Neutrophil (primary cell): ENCODE data around the gene SRGAP1.

Experiments used
- H3K27ac ChIP-seq: fragments of 200-600 bp; sonication (generic); 2 replicates; pipeline ENCODE4 v1.5.1; 2016; ENCODE audit warnings: mild to moderate bottlenecking, moderate library complexity
- H3K27me3 ChIP-seq: fragments of 200-600 bp; sonication (generic); 2 replicates; pipeline ENCODE4 v1.6.0; 2016; ENCODE audit warnings: mild to moderate bottlenecking
- H3K36me3 ChIP-seq: fragments of 200-600 bp; sonication (generic); 2 replicates; pipeline ENCODE4 v1.5.1; 2017
- H3K4me1 ChIP-seq, 2 experiments: fragments of 200-600 bp in 1 of 2; sonication (generic) in 1 of 2; 1 replicate in 1 of 2; 2 replicates in 1 of 2; pipeline versions ENCODE4 v1.5.1 to v1.6.1; 2013 to 2016; ENCODE audit warnings: low read depth in 1 of 2, low read length in 1 of 2, mild to moderate bottlenecking in 1 of 2, moderate library complexity in 1 of 2; ENCODE audit not compliant: control insufficient read depth in 1 of 2, insufficient read depth in 1 of 2
- H3K4me3 ChIP-seq, 2 experiments: fragments of 200-600 bp in 1 of 2; sonication (generic) in 1 of 2; 1 replicate in 1 of 2; 2 replicates in 1 of 2; pipeline ENCODE4 v1.5.1; 2013 to 2016; ENCODE audit warnings: low read depth in 1 of 2, low read length in 1 of 2, mild to moderate bottlenecking in 1 of 2, moderate library complexity in 1 of 2
- H3K9me3 ChIP-seq: fragments of 200-600 bp; sonication (generic); 2 replicates; pipeline ENCODE4 v1.5.1; 2016
- TF ChIP-seq, protein P1 (sequence below): fragments of 200-600 bp; sonication (generic); IDR thresholded peaks from 2 replicates; pipeline ENCODE4 v1.5.1; 2016; ENCODE audit warnings: antibody characterized with exemption

Gene SRGAP1

DNA sequence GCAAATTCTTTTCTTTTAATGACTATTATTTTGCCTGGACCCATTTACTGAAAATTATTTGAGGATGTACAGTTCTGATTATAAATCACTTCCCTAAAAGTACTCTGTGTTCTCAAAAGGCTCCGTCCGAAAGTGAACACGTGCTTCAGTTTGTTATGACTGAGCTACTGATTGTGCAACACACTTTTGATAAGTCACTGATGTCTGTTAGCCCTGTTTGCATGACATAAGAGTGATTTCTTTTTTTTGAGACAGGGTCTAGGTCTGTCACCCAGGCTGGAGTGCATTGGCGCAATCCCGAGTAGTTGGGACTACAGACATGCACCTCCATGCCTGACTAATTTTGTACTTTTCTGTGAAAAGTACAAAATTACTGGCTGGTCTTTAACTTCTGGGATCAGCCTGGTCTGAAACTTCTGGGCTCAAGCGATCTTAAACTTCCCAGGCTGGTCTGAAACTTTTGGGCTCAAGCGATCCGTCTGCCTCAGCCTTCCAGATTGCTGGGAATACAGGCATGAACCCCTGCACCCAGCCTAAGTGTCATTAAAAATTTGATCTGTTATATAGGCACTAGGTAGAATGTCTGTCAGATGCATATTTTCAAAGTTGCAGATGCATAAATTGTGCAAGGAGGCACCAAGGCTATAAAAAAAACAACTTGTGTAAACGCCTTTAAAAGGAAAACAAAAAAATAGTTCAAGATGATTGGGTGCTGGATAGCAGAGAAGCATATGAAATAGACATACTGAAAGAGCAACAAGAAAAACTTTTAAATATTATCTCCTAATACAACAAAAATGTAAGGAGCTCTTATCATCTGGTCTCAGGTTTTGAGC lies 111.5 kb downstream of the SRGAP1 start:
- peaks cover 7% of the 10 kb centered on the region for H3K27me3 ChIP-seq
- H3K4me1 ChIP-seq: no peaks in the 10 kb centered on the region
- H3K36me3 ChIP-seq: no peaks in the 10 kb centered on the region
- H3K9me3 ChIP-seq: no peaks in the 10 kb centered on the region
- TF ChIP-seq, protein P1, sequence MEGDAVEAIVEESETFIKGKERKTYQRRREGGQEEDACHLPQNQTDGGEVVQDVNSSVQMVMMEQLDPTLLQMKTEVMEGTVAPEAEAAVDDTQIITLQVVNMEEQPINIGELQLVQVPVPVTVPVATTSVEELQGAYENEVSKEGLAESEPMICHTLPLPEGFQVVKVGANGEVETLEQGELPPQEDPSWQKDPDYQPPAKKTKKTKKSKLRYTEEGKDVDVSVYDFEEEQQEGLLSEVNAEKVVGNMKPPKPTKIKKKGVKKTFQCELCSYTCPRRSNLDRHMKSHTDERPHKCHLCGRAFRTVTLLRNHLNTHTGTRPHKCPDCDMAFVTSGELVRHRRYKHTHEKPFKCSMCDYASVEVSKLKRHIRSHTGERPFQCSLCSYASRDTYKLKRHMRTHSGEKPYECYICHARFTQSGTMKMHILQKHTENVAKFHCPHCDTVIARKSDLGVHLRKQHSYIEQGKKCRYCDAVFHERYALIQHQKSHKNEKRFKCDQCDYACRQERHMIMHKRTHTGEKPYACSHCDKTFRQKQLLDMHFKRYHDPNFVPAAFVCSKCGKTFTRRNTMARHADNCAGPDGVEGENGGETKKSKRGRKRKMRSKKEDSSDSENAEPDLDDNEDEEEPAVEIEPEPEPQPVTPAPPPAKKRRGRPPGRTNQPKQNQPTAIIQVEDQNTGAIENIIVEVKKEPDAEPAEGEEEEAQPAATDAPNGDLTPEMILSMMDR: no peak
- H3K4me3 ChIP-seq: no peak overlapping the region
- no peak overlapping the region for H3K27ac ChIP-seq

DNA sequence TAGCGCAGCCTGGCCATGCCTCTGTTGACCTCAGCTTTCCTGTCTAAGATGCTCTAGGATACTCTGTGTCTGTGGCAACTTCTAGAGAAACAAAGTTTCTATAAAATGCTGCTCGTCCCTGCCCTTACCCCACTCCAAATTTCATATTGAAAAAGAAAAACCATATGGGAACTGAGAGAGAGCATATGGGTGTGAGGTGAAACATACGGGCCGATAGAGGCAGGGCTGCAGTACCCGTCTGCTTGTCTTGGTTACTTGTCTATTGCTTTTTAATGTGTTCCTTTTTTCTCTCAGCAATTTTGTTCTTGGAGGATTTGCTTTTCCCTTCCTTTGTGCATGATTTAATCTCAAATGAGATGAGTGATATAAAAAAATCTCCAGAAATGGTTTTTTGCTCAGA lies 113.0 kb downstream of the SRGAP1 start:
- TF ChIP-seq, protein P1: no peak
- Histone ChIP-seq H3K27ac (no peak overlapping the region), H3K36me3 (no peaks in the 10 kb centered on the region), H3K9me3 (no peaks in the 10 kb centered on the region), H3K27me3 (peaks cover 7% of the 10 kb centered on the region), H3K4me1 (no peaks in the 10 kb centered on the region), H3K4me3 (no peak overlapping the region)

GRCh38 chr12:63958876-63959580 lies 114.5 kb downstream of the SRGAP1 start:
- Histone ChIP-seq H3K36me3 (no peaks in the 10 kb centered on the region), H3K27ac (no peak overlapping the region), H3K9me3 (no peaks in the 10 kb centered on the region), H3K4me3 (no peak overlapping the region), H3K4me1 (no peaks in the 10 kb centered on the region), H3K27me3 (peaks cover 7% of the 10 kb centered on the region)
- TF ChIP-seq, protein P1: no peak

DNA sequence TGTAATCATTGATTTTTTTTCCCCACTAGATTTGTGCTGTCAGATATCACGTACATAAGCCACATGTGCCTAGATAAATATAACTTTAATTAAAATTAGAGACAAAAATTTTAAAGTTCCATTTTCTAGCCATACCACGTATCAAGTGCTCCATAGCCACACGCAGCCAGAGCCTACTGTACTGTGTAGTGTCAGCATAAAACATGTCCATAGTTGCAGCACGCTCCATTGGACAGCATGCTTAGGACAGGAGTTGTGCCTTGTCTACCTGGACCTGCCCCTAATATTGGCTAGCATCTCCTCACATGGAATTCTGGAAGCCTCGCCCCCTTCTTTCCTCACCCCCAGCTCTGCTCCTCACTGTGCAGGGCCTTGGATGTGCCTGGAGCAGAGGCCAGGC lies 116.5 kb downstream of the SRGAP1 start:
- no peaks in the 10 kb centered on the region for H3K36me3 ChIP-seq
- TF ChIP-seq, protein P1: no peak
- H3K27ac ChIP-seq: no peak overlapping the region
- H3K27me3 ChIP-seq: peaks cover 3% of the 10 kb centered on the region
- H3K4me1 ChIP-seq: no peaks in the 10 kb centered on the region
- no peak overlapping the region for H3K4me3 ChIP-seq
- no peaks in the 10 kb centered on the region for H3K9me3 ChIP-seq

DNA sequence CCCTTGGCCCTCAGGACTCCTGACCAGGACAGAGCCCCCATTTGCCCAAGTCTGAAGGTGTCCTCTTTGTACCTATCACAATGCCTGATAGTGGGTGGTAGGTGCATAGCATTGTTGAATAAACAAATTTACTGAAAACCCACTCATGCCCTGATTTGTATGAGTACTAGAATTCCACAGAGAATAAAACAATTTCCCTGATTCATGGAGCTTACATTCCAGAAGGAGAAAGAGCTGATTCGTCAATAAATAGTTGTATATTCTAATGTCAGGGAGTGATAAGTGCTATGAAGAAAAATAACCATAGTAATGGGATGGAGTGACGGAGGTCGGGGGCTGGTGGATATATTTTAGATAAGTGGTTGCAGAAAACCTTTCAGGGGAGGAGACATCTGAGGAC lies 117.0 kb downstream of the SRGAP1 start:
- no peaks in the 10 kb centered on the region for H3K27me3 ChIP-seq
- H3K36me3 ChIP-seq: no peaks in the 10 kb centered on the region
- TF ChIP-seq, protein P1: no peak
- no peaks in the 10 kb centered on the region for H3K9me3 ChIP-seq
- no peaks in the 10 kb centered on the region for H3K4me1 ChIP-seq
- no peak overlapping the region for H3K27ac ChIP-seq
- H3K4me3 ChIP-seq: no peak overlapping the region
